A549 (cell line): ENCODE results near the gene UST. TPM values are rescaled to one million over a fixed set of nuclear protein-coding genes. Genes with fewer than 3 reads are reported as not detected.
"Not testable (repeated sequence)": the region's sequence is repeated elsewhere in the genome, so short reads cannot be mapped to it uniquely, and the experiment has no call there.

Experiments used
- ATAC-seq, 2 experiments: fragments of 200-7000 bp in 1 of 2; fragments of >200 bp in 1 of 2; cut with Nextera tagmentation in 1 of 2; cut with Tn5 transposase in 1 of 2; 3 replicates each; pipeline versions ENCODE4 v1.8.0 to v1.9.1; 2018 to 2020; ENCODE audit warnings: mild to moderate bottlenecking in 1 of 2, moderate library complexity in 1 of 2
- CTCF ChIA-PET: fragments of 300-600 bp; sonication (Branson Sonifier 250); formaldehyde crosslinking; extraction: SDS; loops from one replicate; lab custom pipeline; 2021; ENCODE audit warnings: antibody characterized with exemption, inconsistent platforms; lab: Yijun Ruan, JAX
- POLR2A ChIA-PET: fragments of 350-600 bp; formaldehyde crosslinking; extraction: SDS; loops from one replicate; lab custom pipeline; 2021; ENCODE audit warnings: antibody characterized with exemption, inconsistent platforms; lab: Yijun Ruan, JAX
- DNase-seq, 2 experiments: peaks; one replicate each; pipeline versions ENCODE4 v3.0.0 to v3.0.0-alpha.2; 2011 to 2016; ENCODE audit warnings: low read depth in 1 of 2, low spot score in 1 of 2
- FAIRE-seq: peaks from 2 replicates; lab custom pipeline; 2011; peaks lifted over from hg19 to GRCh38; lab: Jason Lieb, UNC
- H3K27ac ChIP-seq, 2 experiments: fragments of >200 bp; sonication (Bioruptor Twin); formaldehyde crosslinking; 3 replicates each; pipeline ENCODE4 v1.5.1; 2016 to 2017
- H3K4me1 ChIP-seq: fragments of >200 bp; sonication (Bioruptor Twin); formaldehyde crosslinking; 3 replicates; pipeline ENCODE4 v1.6.1; 2016
- H3K4me2 ChIP-seq: fragments of >200 bp; sonication (Bioruptor Twin); formaldehyde crosslinking; 3 replicates; pipeline ENCODE4 v1.6.1; 2016
- H3K4me3 ChIP-seq: fragments of >200 bp; sonication (Bioruptor Twin); formaldehyde crosslinking; 3 replicates; pipeline ENCODE4 v1.5.1; 2016
- H3K9me3 ChIP-seq: fragments of >200 bp; sonication (Bioruptor Twin); formaldehyde crosslinking; 3 replicates; pipeline ENCODE4 v1.6.1; 2016
- E2F6 ChIP-seq: IDR thresholded peaks from 2 replicates; pipeline ENCODE4 v1.6.1; 2012; ENCODE audit warnings: low read depth, borderline replicate concordance
- EHMT2 ChIP-seq: fragments of 200-600 bp; sonication (generic); IDR thresholded peaks from 2 replicates; pipeline ENCODE4 v1.6.1; 2016; ENCODE audit warnings: antibody characterized with exemption, low read depth, mild to moderate bottlenecking, moderate library complexity
- FOSB ChIP-seq: fragments of 250-450 bp; sonication (Bioruptor Pico); IDR thresholded peaks from 2 replicates; pipeline ENCODE4 v1.5.0; 2020; ENCODE audit warnings: mild to moderate bottlenecking, moderate library complexity
- HES2 ChIP-seq: fragments of >200 bp; sonication (Bioruptor Twin); formaldehyde crosslinking; IDR thresholded peaks from 2 replicates; pipeline ENCODE4 v1.6.1; 2016
- HEYL ChIP-seq: fragments of 250-450 bp; sonication (Bioruptor Pico); IDR thresholded peaks from 2 replicates; pipeline ENCODE4 v1.8.0; 2021; ENCODE audit warnings: mild to moderate bottlenecking, moderate library complexity
- HMGXB4 ChIP-seq: fragments of 250-450 bp; sonication (Bioruptor Pico); IDR thresholded peaks from 2 replicates; pipeline ENCODE4 v1.5.0; 2021; ENCODE audit warnings: mild to moderate bottlenecking, moderate library complexity, borderline replicate concordance
- HOXB13 ChIP-seq: fragments of 250-450 bp; sonication (Bioruptor Pico); IDR thresholded peaks from 2 replicates; pipeline ENCODE4 v1.5.0; 2020; ENCODE audit warnings: low read depth, mild to moderate bottlenecking, moderate library complexity
- HOXB5 ChIP-seq: fragments of 250-450 bp; sonication (Bioruptor Pico); IDR thresholded peaks from 2 replicates; pipeline ENCODE4 v1.5.0; 2020; ENCODE audit warnings: mild to moderate bottlenecking, moderate library complexity
- JUN ChIP-seq, 2 experiments: fragments of >200 bp; sonication (Bioruptor Twin); formaldehyde crosslinking; IDR thresholded peaks; 2 replicates in 1 of 2; 3 replicates in 1 of 2; pipeline ENCODE4 v1.6.1; 2016 to 2017
- JUNB ChIP-seq: fragments of >200 bp; sonication (Bioruptor Twin); formaldehyde crosslinking; IDR thresholded peaks from 2 replicates; pipeline ENCODE4 v1.6.1; 2016
- KDM1A ChIP-seq: fragments of 200-600 bp; sonication (generic); IDR thresholded peaks from 2 replicates; pipeline ENCODE4 v1.6.1; 2016; ENCODE audit warnings: low read depth, mild to moderate bottlenecking
- PHF8 ChIP-seq: fragments of 200-600 bp; sonication (generic); IDR thresholded peaks from 2 replicates; pipeline ENCODE4 v1.6.1; 2016; ENCODE audit warnings: low read depth, mild to moderate bottlenecking, antibody characterized with exemption, moderate library complexity, borderline replicate concordance
- POLR2A ChIP-seq: IDR thresholded peaks from 2 replicates; pipeline ENCODE4 v1.6.1; 2012; ENCODE audit warnings: mild to moderate bottlenecking, low read length
- RARB ChIP-seq: fragments of 250-450 bp; sonication (Bioruptor Pico); IDR thresholded peaks from 2 replicates; pipeline ENCODE4 v1.8.0; 2021; ENCODE audit warnings: mild to moderate bottlenecking, moderate library complexity
- RFX5 ChIP-seq: fragments of 450-650 bp; IDR thresholded peaks from 2 replicates; pipeline ENCODE4 v1.7.1; 2014; ENCODE audit warnings: antibody characterized with exemption, mild to moderate bottlenecking, moderate library complexity
- RNF2 ChIP-seq: fragments of 200-600 bp; sonication (generic); IDR thresholded peaks from 2 replicates; pipeline ENCODE4 v1.6.1; 2016; ENCODE audit warnings: low read depth, mild to moderate bottlenecking, antibody characterized with exemption, moderate library complexity, borderline replicate concordance
- SREBF2 ChIP-seq: fragments of 450-650 bp; IDR thresholded peaks from 2 replicates; pipeline ENCODE4 v1.6.1; 2014; ENCODE audit warnings: mild to moderate bottlenecking, moderate library complexity
- USF2 ChIP-seq: fragments of 450-650 bp; IDR thresholded peaks from 2 replicates; pipeline ENCODE4 v1.6.1; 2014; ENCODE audit warnings: antibody characterized with exemption
- ZSCAN20 ChIP-seq: fragments of 250-450 bp; sonication (Bioruptor Pico); IDR thresholded peaks from 2 replicates; pipeline ENCODE4 v1.8.0; 2022; ENCODE audit warnings: mild to moderate bottlenecking, moderate library complexity
- WGBS: methylation state at CpG from one replicate; pipeline ENCODE4 v1.1.6; 2017; ENCODE audit errors: missing lambda C conversion rate; 5-methylcytosine and 5-hydroxymethylcytosine counted together
- polyA plus RNA-seq, 4 experiments: library from polyadenylated mRNA; depleted of rRNA in 3 of 4; stranded (reverse); fragments of >200 nt; fragmentation: RNase III in 1 of 4; extraction: RNeasy Plus Mini Kit Qiagen cat#74134 plus additional on column Dnase treatment in 1 of 4; gene quantifications; 2 replicates in 3 of 4; 3 replicates in 1 of 4; pipeline ENCODE4 v1.2.3, GENCODE V29; 2011 to 2017

The UST gene
- polyA plus RNA-seq, 2 of the 4 experiments (the other 2 are of a cell fraction), result 0.54 to 1.7 TPM

- no peak overlapping the region for H3K4me2 ChIP-seq
- no peak for TF ChIP-seq ZSCAN20 (CRISPR knock-in tag)
- no peak for TF ChIP-seq PHF8
- TF ChIP-seq E2F6, result no peak
- TF ChIP-seq JUN (IDR thresholded peaks at IDR 0.05), result no peak
- TF ChIP-seq HEYL (CRISPR knock-in tag), result no peak
- no peak for TF ChIP-seq USF2
- no peak for TF ChIP-seq HOXB5 (CRISPR knock-in tag)
- TF ChIP-seq HES2, result no peak
- TF ChIP-seq FOSB, result no peak
- no peak for TF ChIP-seq RNF2
- no peak for TF ChIP-seq JUNB
- TF ChIP-seq, all 56 proteins: peak for 0
- Histone ChIP-seq H3K4me1 (no peaks in the 10 kb centered on the region), H3K27ac (no peak overlapping the region), H3K9me3 (no peaks in the 10 kb centered on the region), H3K4me3 (no peak overlapping the region)
- DNase-seq, result no peak
- no peak for FAIRE-seq
- no peak for ATAC-seq
- WGBS, result 66% methylated on average over 13 of the region's 13 CpGs
- CTCF ChIA-PET, result interaction anchor here (1.0 kb wide), 1 partner anchor 10 kb away, joined by 3 read pairs; no protein-coding TSS in a partner anchor
- POLR2A ChIA-PET, result no interaction called here
Observed at GRCh38 chr6:148750838-148751792, 4.3 kb downstream of the UST start.

GRCh38 chr6:148751793-148752170 is 5.0 kb downstream of the UST start:
- WGBS, result 48% methylated on average over 2 of the region's 2 CpGs
- DNase-seq (no peak), FAIRE-seq (no peak), ATAC-seq (no peak)
- H3K4me2 ChIP-seq, result no peak overlapping the region
- no peaks in the 10 kb centered on the region for H3K4me1 ChIP-seq
- TF ChIP-seq RFX5, result no peak
- TF ChIP-seq HOXB13, result no peak
- no peak for TF ChIP-seq RARB
- TF ChIP-seq EHMT2, result no peak
- TF ChIP-seq HMGXB4 (CRISPR knock-in tag), result no peak
- TF ChIP-seq POLR2A, result no peak
- TF ChIP-seq KDM1A, result no peak
- no peak for TF ChIP-seq SREBF2
- CTCF ChIA-PET, result interaction anchor here (1.0 kb wide), 1 partner anchor 11 kb away, joined by 3 read pairs; no protein-coding TSS in a partner anchor
- H3K4me3 ChIP-seq, result no peak overlapping the region
- H3K27ac ChIP-seq, result no peak overlapping the region
- POLR2A ChIA-PET, result no interaction called here
- H3K9me3 ChIP-seq, result no peaks in the 10 kb centered on the region

- H3K4me1 ChIP-seq, H3K27ac ChIP-seq, POLR2A ChIA-PET, CTCF ChIA-PET, H3K4me3 ChIP-seq, H3K9me3 ChIP-seq, FAIRE-seq, DNase-seq, H3K4me2 ChIP-seq, ATAC-seq: not testable (repeated sequence)
- 5% methylated on average over 1 of the region's 1 CpG for WGBS
Observed at GRCh38 chr6:148755379-148755778, 8.5 kb downstream of the UST start.
